WTC11 (cell line): ENCODE data around the gene DCAF11. TPM values are rescaled to one million over a fixed set of nuclear protein-coding genes. Genes with fewer than 3 reads are reported as not detected.

Experiments used
- ATAC-seq: fragments of 200-7000 bp; cut with Tn5 transposase; 2 replicates; pipeline ENCODE4 v1.10.0; 2021; ENCODE audit warnings: mild to moderate bottlenecking, moderate library complexity
- CTCF ChIA-PET: fragments of 300-600 bp; sonication (Branson Sonifier 250); formaldehyde crosslinking; loops from one replicate; lab custom pipeline; 2021; ENCODE audit warnings: antibody characterized with exemption; lab: Charles Lee
- POLR2A ChIA-PET: fragments of 350-600 bp; sonication (Branson Sonifier 250); formaldehyde crosslinking; loops from one replicate; lab custom pipeline; 2021; ENCODE audit warnings: antibody characterized with exemption; lab: Charles Lee
- DNase-seq: peaks from one replicate; pipeline ENCODE4 v3.0.0; 2021; ENCODE audit warnings: low spot score
- H3K27ac Mint-ChIP-seq: 2 replicates; pipeline ENCODE4 v1.8.0; 2021; ENCODE audit warnings: mixed read lengths
- H3K27me3 Mint-ChIP-seq: 2 replicates; pipeline ENCODE4 v1.8.0; 2021; ENCODE audit warnings: low read depth, mild to moderate bottlenecking, moderate library complexity, mixed read lengths
- H3K36me3 Mint-ChIP-seq: 2 replicates; pipeline ENCODE4 v1.8.0; 2021; ENCODE audit warnings: mixed read lengths
- H3K4me1 Mint-ChIP-seq: 2 replicates; pipeline ENCODE4 v1.8.0; 2022; ENCODE audit warnings: mixed read lengths
- H3K4me3 Mint-ChIP-seq: 2 replicates; pipeline ENCODE4 v1.8.0; 2021; ENCODE audit warnings: mild to moderate bottlenecking, moderate library complexity, mixed read lengths
- H3K9me3 Mint-ChIP-seq: 2 replicates; pipeline ENCODE4 v1.8.0; 2021; ENCODE audit warnings: mixed read lengths
- ATF1 ChIP-seq: sonication (generic); formaldehyde crosslinking; IDR thresholded peaks from 2 replicates; pipeline ENCODE4 v1.8.1; 2023; ENCODE audit warnings: mild to moderate bottlenecking, moderate library complexity, missing genetic modification reagents
- CBFB ChIP-seq: sonication (generic); formaldehyde crosslinking; IDR thresholded peaks from 2 replicates; pipeline ENCODE4 v1.8.1; 2022; ENCODE audit warnings: mild to moderate bottlenecking, low read depth, missing genetic modification reagents
- FOXK1 ChIP-seq: sonication (generic); formaldehyde crosslinking; IDR thresholded peaks from 2 replicates; pipeline ENCODE4 v1.8.0; 2022; ENCODE audit warnings: mild to moderate bottlenecking, moderate library complexity, missing genetic modification reagents
- NFATC4 ChIP-seq: fragments of 250-450 bp; sonication (Bioruptor Pico); IDR thresholded peaks from 2 replicates; pipeline ENCODE4 v1.9.0; 2021; ENCODE audit warnings: mild to moderate bottlenecking
- OVOL2 ChIP-seq: fragments of 250-450 bp; sonication (Bioruptor Pico); IDR thresholded peaks from 2 replicates; pipeline ENCODE4 v1.9.0; 2021; ENCODE audit warnings: mild to moderate bottlenecking, borderline replicate concordance
- ZNF423 ChIP-seq: fragments of 250-450 bp; sonication (Bioruptor Pico); IDR thresholded peaks from 2 replicates; pipeline ENCODE4 v2.1.2; 2022; ENCODE audit warnings: mild to moderate bottlenecking, moderate library complexity
- total RNA-seq: library from RNA; stranded (reverse); gene quantifications from 3 replicates; pipeline ENCODE4 v1.2.3, GENCODE V29; 2021
- TF ChIP-seq, protein P1 (sequence below): sonication (generic); formaldehyde crosslinking; IDR thresholded peaks from 2 replicates; pipeline ENCODE4 v1.8.0; 2022; ENCODE audit warnings: mild to moderate bottlenecking, missing genetic modification reagents
- TF ChIP-seq, protein P2 (sequence below): sonication (generic); formaldehyde crosslinking; IDR thresholded peaks from 2 replicates; pipeline ENCODE4 v1.8.0; 2023; ENCODE audit warnings: mild to moderate bottlenecking, missing genetic modification reagents
- TF ChIP-seq, protein P3 (sequence below): sonication (generic); formaldehyde crosslinking; IDR thresholded peaks from 2 replicates; pipeline ENCODE4 v1.8.1; 2022; ENCODE audit warnings: low read depth, missing genetic modification reagents, borderline replicate concordance
- TF ChIP-seq, protein P4 (sequence below): sonication (generic); formaldehyde crosslinking; IDR thresholded peaks from 2 replicates; pipeline ENCODE4 v1.8.1; 2023; ENCODE audit warnings: mild to moderate bottlenecking, missing genetic modification reagents

DCAF11 gene
- total RNA-seq, 1 experiment from 2014 or later = 73.6 TPM

DNA sequence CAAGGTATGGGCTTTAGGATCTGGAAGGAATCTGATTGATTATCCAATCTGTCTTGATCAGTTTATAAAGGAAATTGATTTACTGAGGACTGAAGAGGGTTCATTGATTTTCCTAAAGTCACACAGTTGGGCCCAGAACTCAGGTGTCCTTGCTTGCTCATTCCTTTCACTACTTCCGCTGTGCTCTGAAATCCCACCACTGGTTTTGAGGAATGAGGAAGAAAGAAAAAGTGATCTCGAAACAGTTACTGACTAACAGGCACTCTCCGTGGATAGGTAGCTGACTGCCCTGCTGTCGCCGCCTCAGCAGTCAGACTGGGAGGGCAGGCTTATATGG lies 15.8 kb downstream of the DCAF11 start, which contains the start of gene FITM1:
FITM1 (plus strand) TSS at position 280 of the 337 bp plus-strand sequence. CDS start 905 bp downstream, outside the sequence.
- Mint-ChIP-seq H3K4me3 (no peak within 1 kb of the TSS), H3K9me3 (no peaks in the 10 kb centered on the region), H3K36me3 (no peaks in the 10 kb centered on the region), H3K27ac (0 out of 2 replicates have a peak within 1 kb of the TSS, but pooled peaks have one; percentile 67), H3K27me3 (no peaks in the 10 kb centered on the region; the same call in 1 of the 2 replicates), H3K4me1 (peaks cover 9% of the 10 kb centered on the region)
- ChIA-PET CTCF (interaction anchor here (1.3 kb wide), 1 partner anchor 31 kb away, joined by 6 read pairs; the partner anchor contains the start of gene IRF9), POLR2A (no interaction called here)
- no peak for ATAC-seq
- DNase-seq = no peak
- no peak for TF ChIP-seq NFATC4
- no peak for TF ChIP-seq OVOL2
- TF ChIP-seq, protein P1, sequence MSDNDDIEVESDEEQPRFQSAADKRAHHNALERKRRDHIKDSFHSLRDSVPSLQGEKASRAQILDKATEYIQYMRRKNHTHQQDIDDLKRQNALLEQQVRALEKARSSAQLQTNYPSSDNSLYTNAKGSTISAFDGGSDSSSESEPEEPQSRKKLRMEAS (CRISPR knock-in tag) = no peak
- TF ChIP-seq, protein P2, sequence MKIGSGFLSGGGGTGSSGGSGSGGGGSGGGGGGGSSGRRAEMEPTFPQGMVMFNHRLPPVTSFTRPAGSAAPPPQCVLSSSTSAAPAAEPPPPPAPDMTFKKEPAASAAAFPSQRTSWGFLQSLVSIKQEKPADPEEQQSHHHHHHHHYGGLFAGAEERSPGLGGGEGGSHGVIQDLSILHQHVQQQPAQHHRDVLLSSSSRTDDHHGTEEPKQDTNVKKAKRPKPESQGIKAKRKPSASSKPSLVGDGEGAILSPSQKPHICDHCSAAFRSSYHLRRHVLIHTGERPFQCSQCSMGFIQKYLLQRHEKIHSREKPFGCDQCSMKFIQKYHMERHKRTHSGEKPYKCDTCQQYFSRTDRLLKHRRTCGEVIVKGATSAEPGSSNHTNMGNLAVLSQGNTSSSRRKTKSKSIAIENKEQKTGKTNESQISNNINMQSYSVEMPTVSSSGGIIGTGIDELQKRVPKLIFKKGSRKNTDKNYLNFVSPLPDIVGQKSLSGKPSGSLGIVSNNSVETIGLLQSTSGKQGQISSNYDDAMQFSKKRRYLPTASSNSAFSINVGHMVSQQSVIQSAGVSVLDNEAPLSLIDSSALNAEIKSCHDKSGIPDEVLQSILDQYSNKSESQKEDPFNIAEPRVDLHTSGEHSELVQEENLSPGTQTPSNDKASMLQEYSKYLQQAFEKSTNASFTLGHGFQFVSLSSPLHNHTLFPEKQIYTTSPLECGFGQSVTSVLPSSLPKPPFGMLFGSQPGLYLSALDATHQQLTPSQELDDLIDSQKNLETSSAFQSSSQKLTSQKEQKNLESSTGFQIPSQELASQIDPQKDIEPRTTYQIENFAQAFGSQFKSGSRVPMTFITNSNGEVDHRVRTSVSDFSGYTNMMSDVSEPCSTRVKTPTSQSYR (CRISPR knock-in tag) = no peak
- TF ChIP-seq, protein P3, sequence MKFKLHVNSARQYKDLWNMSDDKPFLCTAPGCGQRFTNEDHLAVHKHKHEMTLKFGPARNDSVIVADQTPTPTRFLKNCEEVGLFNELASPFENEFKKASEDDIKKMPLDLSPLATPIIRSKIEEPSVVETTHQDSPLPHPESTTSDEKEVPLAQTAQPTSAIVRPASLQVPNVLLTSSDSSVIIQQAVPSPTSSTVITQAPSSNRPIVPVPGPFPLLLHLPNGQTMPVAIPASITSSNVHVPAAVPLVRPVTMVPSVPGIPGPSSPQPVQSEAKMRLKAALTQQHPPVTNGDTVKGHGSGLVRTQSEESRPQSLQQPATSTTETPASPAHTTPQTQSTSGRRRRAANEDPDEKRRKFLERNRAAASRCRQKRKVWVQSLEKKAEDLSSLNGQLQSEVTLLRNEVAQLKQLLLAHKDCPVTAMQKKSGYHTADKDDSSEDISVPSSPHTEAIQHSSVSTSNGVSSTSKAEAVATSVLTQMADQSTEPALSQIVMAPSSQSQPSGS (CRISPR knock-in tag) = no peak

DNA sequence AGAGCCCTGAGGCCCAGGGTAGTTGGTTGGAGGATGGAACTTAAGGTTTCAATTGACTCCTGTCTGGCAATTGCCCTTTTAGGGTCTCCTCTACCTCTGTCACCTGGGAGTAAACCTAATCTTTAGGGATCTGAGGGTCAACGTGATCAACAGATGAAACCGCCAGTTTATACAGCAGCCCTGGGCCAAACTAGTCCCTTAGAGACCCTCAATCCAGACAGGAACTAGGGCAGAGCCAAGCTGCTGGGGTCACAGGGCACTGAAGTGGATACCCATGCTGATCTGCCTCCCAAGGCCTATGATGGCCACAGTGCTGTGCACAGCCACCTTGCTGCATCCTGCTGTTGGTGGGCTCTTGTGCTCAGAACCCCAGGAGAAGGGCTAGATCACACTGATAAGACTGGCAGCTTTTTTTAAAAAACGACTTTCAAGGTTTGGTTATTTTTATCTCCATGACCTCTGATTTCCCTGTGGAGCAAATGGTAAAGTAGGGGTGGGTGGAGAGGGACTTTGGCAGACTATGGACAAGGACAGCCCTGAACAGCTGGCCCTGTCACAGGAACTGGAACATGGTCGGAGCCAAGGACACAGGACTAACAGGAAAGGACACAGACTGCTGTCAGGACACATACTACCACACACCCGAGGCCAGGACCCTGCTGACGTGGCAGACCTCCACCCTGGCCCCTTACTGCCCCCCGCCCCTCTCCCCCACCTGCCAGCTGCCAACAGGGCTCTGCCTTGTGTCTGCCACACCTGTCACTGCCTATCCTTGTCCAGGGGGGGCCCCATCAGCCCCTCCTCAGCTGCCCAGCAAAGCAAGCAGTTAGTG lies 16.4 kb downstream of the DCAF11 start:
- H3K36me3 Mint-ChIP-seq = no peaks in the 10 kb centered on the region
- peaks cover 10% of the 10 kb centered on the region for H3K4me1 Mint-ChIP-seq
- ChIA-PET POLR2A (no interaction called here), CTCF (interaction anchor here (3.1 kb wide), 1 partner anchor 22 kb away, joined by 10 read pairs; no protein-coding TSS in a partner anchor)
- H3K27me3 Mint-ChIP-seq = no peaks in the 10 kb centered on the region; the same call in 1 of the 2 replicates
- H3K4me3 Mint-ChIP-seq = no peak overlapping the region
- H3K27ac Mint-ChIP-seq = 0 out of 2 replicates have a peak overlapping the region, but pooled peaks have one; percentile 67
- no peak for ATAC-seq
- H3K9me3 Mint-ChIP-seq = no peaks in the 10 kb centered on the region
- TF ChIP-seq, protein P1 (CRISPR knock-in tag) = no peak
- TF ChIP-seq CBFB (CRISPR knock-in tag) = no peak
- no peak for DNase-seq

DNA sequence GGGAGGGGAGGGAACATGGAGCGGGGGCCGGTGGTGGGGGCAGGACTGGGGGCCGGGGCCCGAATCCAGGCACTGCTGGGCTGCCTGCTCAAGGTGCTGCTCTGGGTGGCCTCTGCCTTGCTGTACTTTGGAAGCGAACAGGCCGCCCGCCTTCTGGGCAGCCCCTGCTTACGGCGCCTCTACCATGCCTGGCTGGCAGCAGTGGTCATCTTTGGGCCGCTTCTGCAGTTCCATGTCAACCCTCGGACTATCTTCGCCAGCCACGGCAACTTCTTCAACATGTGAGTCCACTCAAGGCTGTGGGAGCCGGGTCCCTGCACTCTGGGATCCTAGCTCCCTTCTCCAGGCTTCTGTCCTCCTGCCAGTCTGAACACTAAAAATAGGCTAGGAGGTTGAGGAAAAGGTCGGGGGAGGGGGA lies 17.0 kb downstream of the DCAF11 start:
- DNase-seq (no peak), ATAC-seq (no peak)
- H3K36me3 Mint-ChIP-seq = no peaks in the 10 kb centered on the region
- TF ChIP-seq NFATC4 (no peak), ATF1 (CRISPR knock-in tag) (no peak), FOXK1 (CRISPR knock-in tag) (no peak), ZNF423 (no peak), OVOL2 (no peak)
- TF ChIP-seq, protein P4, sequence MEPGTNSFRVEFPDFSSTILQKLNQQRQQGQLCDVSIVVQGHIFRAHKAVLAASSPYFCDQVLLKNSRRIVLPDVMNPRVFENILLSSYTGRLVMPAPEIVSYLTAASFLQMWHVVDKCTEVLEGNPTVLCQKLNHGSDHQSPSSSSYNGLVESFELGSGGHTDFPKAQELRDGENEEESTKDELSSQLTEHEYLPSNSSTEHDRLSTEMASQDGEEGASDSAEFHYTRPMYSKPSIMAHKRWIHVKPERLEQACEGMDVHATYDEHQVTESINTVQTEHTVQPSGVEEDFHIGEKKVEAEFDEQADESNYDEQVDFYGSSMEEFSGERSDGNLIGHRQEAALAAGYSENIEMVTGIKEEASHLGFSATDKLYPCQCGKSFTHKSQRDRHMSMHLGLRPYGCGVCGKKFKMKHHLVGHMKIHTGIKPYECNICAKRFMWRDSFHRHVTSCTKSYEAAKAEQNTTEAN (CRISPR knock-in tag) = no peak
- TF ChIP-seq, protein P2 (CRISPR knock-in tag) = no peak
- TF ChIP-seq, all 79 proteins: peak for 0
- ChIA-PET POLR2A (no interaction called here), CTCF (interaction anchor here (3.1 kb wide), 1 partner anchor 23 kb away, joined by 10 read pairs; no protein-coding TSS in a partner anchor)
- no peaks in the 10 kb centered on the region for H3K9me3 Mint-ChIP-seq
- peaks cover 12% of the 10 kb centered on the region for H3K4me1 Mint-ChIP-seq
- H3K27me3 Mint-ChIP-seq = no peaks in the 10 kb centered on the region; the same call in 1 of the 2 replicates
- no peak overlapping the region for H3K4me3 Mint-ChIP-seq
- no peak overlapping the region for H3K27ac Mint-ChIP-seq
